DMS114 treated with DMSO at 0.1 percent for 48 hours (cell line): ENCODE measurements around the gene OTOR.

Experiments used
- DNase-seq: peaks from one replicate; lab custom pipeline; 2025; ENCODE audit not compliant: unreplicated experiment; lab: John Stamatoyannopoulos, UW

Gene OTOR

GRCh38 chr20:16747291-16747811 is 807 bp upstream of the OTOR start:
- no peak for DNase-seq

DNA sequence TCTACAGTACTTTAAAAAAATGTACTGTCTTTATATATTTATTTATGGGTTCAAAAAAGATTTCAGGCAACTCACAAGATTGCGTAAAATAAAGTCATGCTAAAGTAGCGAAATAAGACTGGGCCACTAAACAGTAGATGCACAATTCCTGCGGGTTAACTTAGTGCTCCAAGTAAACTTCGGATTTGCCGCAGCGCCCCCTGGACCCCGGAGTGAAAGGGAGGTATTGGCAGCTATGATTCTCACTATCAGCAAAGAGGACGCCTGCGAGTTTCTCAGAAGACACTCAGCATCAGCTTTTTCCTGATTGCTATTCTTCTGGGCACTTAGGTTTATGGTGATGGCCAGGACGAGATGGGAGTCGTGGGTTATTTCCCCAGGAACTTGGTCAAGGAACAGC is 1.4 kb downstream of the OTOR start:
- DNase-seq: no peak

GRCh38 chr20:16752082-16752481 is 3.9 kb downstream of the OTOR start:
- no peak for DNase-seq

DNA sequence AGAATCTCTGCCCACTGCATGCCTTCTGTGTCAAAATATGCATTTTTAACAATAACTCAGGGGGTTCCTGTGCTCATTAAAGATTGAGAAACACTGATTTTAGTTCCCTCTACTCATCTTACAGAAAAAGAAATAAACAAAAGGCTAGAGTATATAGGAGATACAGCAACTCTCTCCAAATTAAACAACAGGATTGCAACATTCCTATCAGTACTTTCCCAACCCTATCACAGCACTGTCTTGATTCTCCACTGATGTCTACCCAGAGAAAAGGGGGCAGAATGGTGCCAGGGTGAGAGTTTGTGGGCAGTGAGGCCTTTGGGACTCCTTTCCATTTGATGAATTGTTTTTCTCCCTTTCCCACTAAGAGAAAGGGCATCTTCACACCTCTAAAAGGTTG is 4.7 kb downstream of the OTOR start:
- no peak for DNase-seq

GRCh38 chr20:16758454-16759180 is 10.5 kb downstream of the OTOR start:
- no peak for DNase-seq

DNA sequence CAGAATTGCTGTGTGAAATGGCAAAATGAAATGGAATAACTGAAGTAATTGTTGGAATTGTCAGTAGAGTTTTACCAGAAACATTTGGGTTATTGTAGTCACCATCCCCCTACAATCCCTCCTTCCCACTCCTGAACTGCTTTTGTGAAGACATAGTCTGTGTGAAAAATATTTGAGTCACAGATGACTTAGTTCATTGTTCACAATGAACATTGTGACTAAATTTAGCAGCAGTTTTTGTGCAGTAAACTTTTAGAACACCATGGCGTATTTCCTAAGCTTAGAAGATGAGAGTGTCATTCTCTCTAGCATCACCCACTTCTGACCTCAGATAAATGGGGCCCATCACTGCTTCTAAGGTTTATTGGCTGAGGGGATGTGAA is 11.0 kb downstream of the OTOR start:
- no peak for DNase-seq

GRCh38 chr20:16760431-16761304 is 12.5 kb downstream of the OTOR start:
- no peak for DNase-seq

DNA sequence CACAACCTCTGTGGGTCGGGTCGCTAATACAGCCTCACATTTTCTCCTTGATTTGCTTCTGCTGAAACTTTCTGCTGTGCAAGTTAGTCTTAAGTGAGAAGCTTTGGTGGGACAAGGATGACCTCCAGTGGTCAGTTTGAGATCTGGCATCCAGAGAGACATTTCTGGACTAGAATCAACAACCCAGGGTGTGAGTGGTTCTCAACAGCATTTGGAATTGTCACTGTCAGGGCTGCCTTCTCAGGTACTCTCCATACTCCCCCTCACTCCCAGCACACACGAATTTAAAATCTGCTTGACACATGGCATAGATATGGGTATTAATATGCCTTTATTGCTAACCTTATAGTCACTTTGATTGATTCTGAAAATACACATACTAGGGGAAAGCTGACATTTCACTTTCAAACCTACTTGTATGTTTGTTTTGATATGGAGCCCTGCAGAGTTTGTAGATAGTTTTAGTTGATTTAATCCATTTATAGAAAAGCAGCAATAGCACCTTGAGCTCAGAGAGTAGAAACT is 13.2 kb downstream of the OTOR start:
- peak; percentile 57 for DNase-seq

GRCh38 chr20:16764560-16764959 is 16.4 kb downstream of the OTOR start:
- no peak for DNase-seq

DNA sequence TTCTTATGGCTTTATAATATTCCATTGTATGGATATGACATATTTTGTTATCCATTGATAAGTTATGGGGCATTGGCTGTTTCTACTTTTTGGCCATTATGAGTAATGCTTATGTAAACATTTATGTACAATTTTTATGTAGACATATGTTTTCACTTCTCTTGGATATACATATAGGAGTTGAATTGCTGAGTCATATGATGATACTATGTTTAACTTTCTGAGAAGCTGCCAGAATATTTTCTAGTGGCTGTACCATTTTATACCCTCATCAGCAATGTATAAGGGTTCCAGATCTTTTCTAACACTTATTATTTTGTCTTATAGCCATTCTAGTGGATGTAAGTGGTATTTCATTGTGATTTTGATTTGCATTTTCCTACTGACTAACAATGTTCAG is 23.1 kb downstream of the OTOR start:
- DNase-seq: no peak

DNA sequence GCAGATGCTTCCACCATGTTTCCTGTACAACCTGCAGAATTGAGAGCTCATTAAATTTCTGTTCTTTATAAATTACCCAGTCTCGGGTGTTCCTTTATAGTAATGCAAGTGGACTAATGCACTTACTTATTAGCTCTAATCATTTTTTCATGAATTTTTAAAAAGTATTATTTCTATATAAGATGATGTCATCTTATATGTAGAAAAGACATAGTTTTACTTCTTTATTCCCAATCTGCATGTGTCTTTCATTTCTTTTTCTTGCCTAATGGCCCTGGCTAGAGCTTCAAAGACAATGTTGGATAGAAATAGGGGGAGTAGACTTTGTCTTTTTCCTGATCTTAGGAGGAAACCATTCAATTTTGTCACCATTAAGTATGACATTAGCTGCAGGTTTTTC is 27.8 kb downstream of the OTOR start:
- no peak for DNase-seq

DNA sequence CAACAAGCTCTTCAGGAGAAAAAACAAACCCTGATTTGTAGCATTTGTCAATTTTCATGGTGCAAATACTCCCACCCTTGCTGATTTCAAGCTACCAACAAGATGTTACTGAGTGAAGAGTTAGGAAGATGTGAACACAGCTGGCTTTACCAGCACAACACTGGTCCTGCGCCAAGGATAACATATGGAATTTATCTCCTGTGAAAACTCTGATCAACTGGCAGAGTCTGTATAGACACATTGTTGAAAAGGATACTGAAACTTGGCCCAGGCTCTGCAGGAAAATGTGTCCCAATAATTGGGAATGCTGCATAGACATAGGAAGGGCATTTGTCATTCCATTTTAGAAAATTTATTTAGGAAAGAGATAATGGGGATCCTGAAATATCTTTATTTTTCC is 29.0 kb downstream of the OTOR start:
- no peak for DNase-seq

DNA sequence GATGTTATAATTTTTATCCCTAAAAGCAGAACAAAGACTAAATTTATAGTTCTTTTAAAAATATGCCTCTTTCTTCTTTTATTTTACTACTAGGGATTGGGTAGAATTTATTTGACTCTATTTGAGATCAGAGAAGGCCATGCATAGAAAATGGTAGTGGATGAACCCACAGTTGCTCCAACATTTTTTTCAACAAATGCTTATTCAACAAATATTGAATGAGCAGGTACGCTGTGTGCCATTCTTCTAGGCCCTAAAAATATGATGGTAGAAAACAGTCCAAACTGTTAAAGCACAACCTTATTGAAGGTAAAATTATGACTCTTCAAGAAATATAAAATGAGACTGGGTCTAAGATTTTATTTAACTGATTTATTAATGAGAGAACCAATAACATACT is 30.0 kb downstream of the OTOR start:
- no peak for DNase-seq

DNA sequence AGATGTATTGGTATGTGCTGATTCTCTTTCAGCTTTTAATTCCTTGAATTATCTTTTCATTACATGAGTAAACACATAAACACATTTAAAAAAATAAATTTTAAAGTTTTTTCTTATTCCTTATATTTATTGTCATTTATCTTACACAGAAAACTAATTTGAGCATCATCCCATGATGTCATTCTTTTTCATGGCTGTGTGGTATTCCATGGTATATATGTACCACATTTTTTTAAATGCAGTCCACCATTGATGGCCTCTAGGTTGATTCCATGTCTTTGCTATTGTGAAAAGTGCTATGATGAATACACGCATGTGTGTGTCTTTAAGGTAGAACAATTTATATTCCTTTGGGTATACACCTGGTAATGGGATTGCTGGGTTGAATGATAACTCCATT is 33.3 kb downstream of the OTOR start:
- DNase-seq: no peak

DNA sequence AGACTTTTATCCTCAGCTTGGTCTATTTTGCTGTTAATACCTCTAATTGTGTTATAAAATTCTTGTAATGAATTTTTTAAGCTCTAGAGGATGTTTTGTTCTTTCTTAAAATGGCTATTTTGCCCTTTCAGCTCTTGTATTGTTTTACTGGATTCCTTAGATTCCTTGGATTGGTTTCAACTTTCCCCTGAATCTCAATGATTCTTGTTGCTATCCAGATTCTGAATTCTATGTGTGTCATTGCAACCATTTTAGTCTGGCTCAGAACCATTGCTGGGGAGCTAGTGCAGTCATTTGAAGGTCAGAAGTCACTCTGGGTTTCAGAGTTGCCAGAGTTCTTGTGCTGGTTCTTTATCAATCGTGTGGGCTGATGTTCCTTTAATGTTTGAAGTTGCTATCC is 37.1 kb downstream of the OTOR start:
- DNase-seq: no peak
